ENCODE measurements around the gene DYNC1LI2. TPM values are rescaled to one million over a fixed set of nuclear protein-coding genes. Genes with fewer than 3 reads are reported as not detected.

The DYNC1LI2 gene
- 41.2 and 53.7 TPM in 2 replicates for total RNA-seq

DNA sequence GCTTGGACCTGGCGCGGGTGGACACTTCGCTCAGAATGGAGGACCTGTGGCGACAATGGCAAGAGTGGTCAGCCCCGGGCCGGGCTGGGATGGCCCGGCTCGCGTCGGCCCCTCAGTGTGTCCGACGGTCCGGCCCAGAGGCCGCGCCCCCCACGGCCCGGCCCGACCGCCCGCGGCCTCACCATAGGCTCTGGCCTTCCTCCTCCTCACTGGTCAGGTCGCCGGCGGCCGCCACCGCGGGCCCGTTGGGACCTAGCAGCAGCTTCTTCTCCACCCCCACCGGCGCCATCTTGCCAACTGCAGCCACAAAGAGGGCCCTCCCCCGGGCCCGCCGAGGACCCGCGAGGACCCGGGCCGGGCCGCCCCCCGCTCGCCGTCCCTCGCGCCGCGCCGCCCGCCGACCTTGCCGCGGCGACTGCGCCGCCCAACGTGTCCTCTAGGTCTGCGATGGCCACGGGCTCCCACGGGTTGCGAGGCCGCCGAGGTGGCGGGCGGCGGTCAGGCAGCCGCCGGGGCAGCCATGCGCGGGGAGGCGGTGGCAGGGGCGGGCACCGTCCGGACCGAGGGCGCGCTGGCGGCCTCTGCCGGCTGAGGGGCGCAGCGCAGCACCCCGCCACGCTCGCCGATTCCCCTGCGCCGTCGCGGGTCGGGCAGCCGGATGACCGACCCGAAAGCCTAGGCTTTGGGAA lies at the start of gene DYNC1LI2:
TSS of gene DYNC1LI2 (minus strand) at position 307 of the 689 bp plus-strand sequence. CDS start at position 289, 18 bp downstream.

GRCh38 chr16:66696669-66697630 lies 54.5 kb downstream of the DYNC1LI2 start, which contains the start of gene CMTM4:
Gene CMTM4 (minus strand): TSS chr16:66696743. CDS start chr16:66696525, 218 bp downstream.

Other genes with a start within 250 kb of the DYNC1LI2 start
- gene TK2, start 201.5 kb downstream of the DYNC1LI2 start, total RNA-seq = 27.2 and 27.3 TPM in 2 replicates
- gene CKLF, start 199.0 kb downstream of the DYNC1LI2 start, total RNA-seq = 21.9 and 39.8 TPM in 2 replicates
- gene CMTM1, start 185.2 kb downstream of the DYNC1LI2 start, total RNA-seq = 1.4 and 3.7 TPM in 2 replicates
- gene CMTM2, start 172.1 kb downstream of the DYNC1LI2 start, total RNA-seq = not detected in 2 replicates
- gene CMTM3, start 146.9 kb downstream of the DYNC1LI2 start, total RNA-seq = 32.3 and 50.6 TPM in 2 replicates
- gene CMTM4, start 54.9 kb downstream of the DYNC1LI2 start, total RNA-seq = 7.6 and 11.3 TPM in 2 replicates
- not detected in 2 replicates for gene TERB1, start 50.0 kb upstream of the DYNC1LI2 start, total RNA-seq
- gene NAE1, start 79.4 kb upstream of the DYNC1LI2 start, total RNA-seq = 34.7 and 61.5 TPM in 2 replicates
- not detected in 2 replicates for gene CA7, start 92.8 kb upstream of the DYNC1LI2 start, total RNA-seq
- 4.9 and 6.1 TPM in 2 replicates for gene PDP2, start 128.9 kb upstream of the DYNC1LI2 start, total RNA-seq
- not detected in 2 replicates for gene CDH16, start 167.3 kb upstream of the DYNC1LI2 start, total RNA-seq
- 0.58 and 1.1 TPM in 2 replicates for gene RRAD, start 173.9 kb upstream of the DYNC1LI2 start, total RNA-seq
- 71.4 and 88.2 TPM in 2 replicates for gene CIAO2B, start 182.8 kb upstream of the DYNC1LI2 start, total RNA-seq
- gene CES2, start 183.9 kb upstream of the DYNC1LI2 start, total RNA-seq = 23.2 and 30.4 TPM in 2 replicates
- gene CES3, start 209.7 kb upstream of the DYNC1LI2 start, total RNA-seq = not detected in 2 replicates
- gene CES4A, start 237.0 kb upstream of the DYNC1LI2 start, total RNA-seq = 1.2 and 3.0 TPM in 2 replicates